CD14-positive monocyte (primary cell): ENCODE data around the gene GAS2L2. TPM values are rescaled to one million over a fixed set of nuclear protein-coding genes. Genes with fewer than 3 reads are reported as not detected.

Source experiments
- DNase-seq, 3 donors: peaks; one replicate each; pipeline ENCODE4 v3.0.0-alpha.2; 2011 to 2022
- H2AFZ ChIP-seq: 2 replicates; pipeline ENCODE4 v1.6.0; 2012; ENCODE audit warnings: mild to moderate bottlenecking, low read depth, low read length, inconsistent platforms; ENCODE audit not compliant: insufficient read depth, poor library complexity, severe bottlenecking
- H3K27ac ChIP-seq, 2 donors: 1 replicate in 1 of 2; 2 replicates in 1 of 2; pipeline ENCODE4 v1.5.1; 2012 to 2013; ENCODE audit warnings: low read length in 2 of 2, control low read depth in 1 of 2, inconsistent platforms in 1 of 2, low read depth in 1 of 2, mild to moderate bottlenecking in 1 of 2
- H3K27me3 ChIP-seq, 2 donors: one replicate each; pipeline versions ENCODE4 v1.6.0 to v1.6.1; 2011 to 2013; ENCODE audit warnings: low read length in 2 of 2; ENCODE audit not compliant: control insufficient read depth in 2 of 2, insufficient read depth in 2 of 2
- H3K36me3 ChIP-seq, 2 donors: replicated peaks in 1 of 2; 1 replicate in 1 of 2; 2 replicates in 1 of 2; pipeline versions ENCODE4 v1.5.1 to v1.6.1; 2012 to 2013; ENCODE audit warnings: low read length in 2 of 2, control low read depth in 1 of 2, inconsistent platforms in 1 of 2, mild to moderate bottlenecking in 1 of 2; ENCODE audit not compliant: insufficient read depth in 2 of 2, control insufficient read depth in 1 of 2
- H3K4me1 ChIP-seq, 2 donors: 1 replicate in 1 of 2; 2 replicates in 1 of 2; pipeline versions ENCODE4 v1.5.1 to v1.6.1; 2012 to 2013; ENCODE audit warnings: low read length in 2 of 2, control low read depth in 1 of 2, inconsistent platforms in 1 of 2, mild to moderate bottlenecking in 1 of 2, moderate library complexity in 1 of 2; ENCODE audit not compliant: insufficient read depth in 2 of 2, control insufficient read depth in 1 of 2
- H3K4me2 ChIP-seq: replicated peaks from 2 replicates; pipeline ENCODE3; 2012; ENCODE audit warnings: low read length, moderate library complexity, mild to moderate bottlenecking; ENCODE audit not compliant: poor library complexity, severe bottlenecking; ENCODE audit errors: extremely low read depth
- H3K4me3 ChIP-seq, 3 experiments: fragments of 200-600 bp in 1 of 3; sonication (generic) in 1 of 3; replicated peaks in 1 of 3; 1 replicate in 2 of 3; 2 replicates in 1 of 3; pipeline ENCODE4 v1.5.1; 2011 to 2013; ENCODE audit warnings: low read length in 3 of 3, mild to moderate bottlenecking in 3 of 3, control low read depth in 2 of 3, low read depth in 2 of 3, inconsistent platforms in 1 of 3, moderate library complexity in 1 of 3
- H3K79me2 ChIP-seq: 2 replicates; pipeline ENCODE4 v1.6.0; 2012; ENCODE audit warnings: mild to moderate bottlenecking, control low read depth, inconsistent platforms, low read length, moderate library complexity; ENCODE audit not compliant: insufficient read depth
- H3K9ac ChIP-seq: 2 replicates; pipeline ENCODE4 v1.6.0; 2017; ENCODE audit warnings: low read length, mild to moderate bottlenecking; ENCODE audit not compliant: insufficient read depth, poor library complexity, severe bottlenecking
- H3K9me3 ChIP-seq, 2 donors: replicated peaks in 1 of 2; 1 replicate in 1 of 2; 2 replicates in 1 of 2; pipeline versions ENCODE4 v1.5.1 to v1.6.1; 2012 to 2013; ENCODE audit warnings: low read length in 2 of 2, control low read depth in 1 of 2; ENCODE audit not compliant: control insufficient read depth in 1 of 2, insufficient read depth in 1 of 2
- H4K20me1 ChIP-seq: 2 replicates; pipeline ENCODE4 v1.6.0; 2012; ENCODE audit warnings: mild to moderate bottlenecking, low read length, control low read depth, moderate library complexity; ENCODE audit not compliant: insufficient read depth
- H3K27ac Mint-ChIP-seq, 7 donors: one replicate each; pipeline ENCODE4 v1.8.0; 2020; ENCODE audit warnings: mild to moderate bottlenecking in 7 of 7, mixed read lengths in 7 of 7, moderate library complexity in 6 of 7, inconsistent platforms in 2 of 7
- H3K27me3 Mint-ChIP-seq, 3 donors: one replicate each; pipeline ENCODE4 v1.8.0; 2021 to 2022; ENCODE audit warnings: low read depth in 3 of 3, mild to moderate bottlenecking in 3 of 3, mixed read lengths in 3 of 3, moderate library complexity in 3 of 3, inconsistent platforms in 1 of 3
- H3K36me3 Mint-ChIP-seq, 2 donors: one replicate each; pipeline ENCODE4 v1.8.0; 2020; ENCODE audit warnings: mixed read lengths in 2 of 2, inconsistent platforms in 1 of 2, mild to moderate bottlenecking in 1 of 2
- H3K4me1 Mint-ChIP-seq: one replicate; pipeline ENCODE4 v1.8.0; 2020; ENCODE audit warnings: mild to moderate bottlenecking, mixed read lengths
- H3K4me3 Mint-ChIP-seq, 2 donors: one replicate each; pipeline ENCODE4 v1.8.0; 2020; ENCODE audit warnings: mild to moderate bottlenecking in 2 of 2, mixed read lengths in 2 of 2, moderate library complexity in 1 of 2
- H3K9me3 Mint-ChIP-seq, 7 donors: one replicate each; pipeline ENCODE4 v1.8.0; 2020 to 2022; ENCODE audit warnings: mixed read lengths in 7 of 7, mild to moderate bottlenecking in 6 of 7, moderate library complexity in 6 of 7, inconsistent platforms in 2 of 7
- WGBS: methylation state at CpG from one replicate; pipeline ENCODE4 v1.1.5; 2013; ENCODE audit warnings: missing lambda C conversion rate; ENCODE audit not compliant: insufficient coverage; 5-methylcytosine and 5-hydroxymethylcytosine counted together
- intact Hi-C, 2 donors: fragments of 100-400 bp; cut with micrococcal nuclease; formaldehyde crosslinking; loops; one replicate each; pipeline versions ENCODE4 v1.15.0 to v1.15.1; 2023
- polyA plus RNA-seq, 3 donors: library from polyadenylated mRNA; depleted of rRNA in 1 of 3; unstranded in 2 of 3; stranded (reverse) in 1 of 3; fragments of 300-500 nt in 2 of 3; fragments of >200 nt in 1 of 3; fragmentation: Illumina TruSeq in 2 of 3; gene quantifications; 1 replicate in 2 of 3; 2 replicates in 1 of 3; pipeline ENCODE4 v1.2.3, GENCODE V29; 2012 to 2021
- TF ChIP-seq, protein P1 (sequence below): fragments of 200-600 bp; IDR thresholded peaks from one replicate; pipeline ENCODE4 v1.8.0; 2022; ENCODE audit warnings: antibody characterized with exemption, mild to moderate bottlenecking

The GAS2L2 gene
- polyA plus RNA-seq, 3 donors, result not detected

- Histone ChIP-seq H3K27ac (no peak overlapping the region), H3K4me3 (no peak overlapping the region), H3K79me2 (no peaks in the 10 kb centered on the region), H3K4me1 (peaks cover 4 to 7% of the 10 kb centered on the region in 2 donors), H3K36me3 (peaks cover 5 to 9% of the 10 kb centered on the region in 2 donors), H2AFZ (no peak overlapping the region), H3K9ac (no peak overlapping the region), H4K20me1 (no peaks in the 10 kb centered on the region), H3K9me3 (no peaks in the 10 kb centered on the region), H3K4me2 (no peak overlapping the region), H3K27me3 (peaks cover 5 to 23% of the 10 kb centered on the region in 2 donors)
- Mint-ChIP-seq H3K27me3 (peaks cover 26 to 34% (median 28%) of the 10 kb centered on the region in 3 donors), H3K4me1 (peaks cover 11% of the 10 kb centered on the region), H3K9me3 (peaks cover 0 to 3% (median 0%) of the 10 kb centered on the region in 7 donors), H3K27ac (no peak overlapping the region), H3K4me3 (peak overlapping the region in 1 of 2 donors; percentile 62), H3K36me3 (peaks cover 15 to 20% of the 10 kb centered on the region in 2 donors)
- intact Hi-C loops, result no loop called here
- TF ChIP-seq, protein P1, sequence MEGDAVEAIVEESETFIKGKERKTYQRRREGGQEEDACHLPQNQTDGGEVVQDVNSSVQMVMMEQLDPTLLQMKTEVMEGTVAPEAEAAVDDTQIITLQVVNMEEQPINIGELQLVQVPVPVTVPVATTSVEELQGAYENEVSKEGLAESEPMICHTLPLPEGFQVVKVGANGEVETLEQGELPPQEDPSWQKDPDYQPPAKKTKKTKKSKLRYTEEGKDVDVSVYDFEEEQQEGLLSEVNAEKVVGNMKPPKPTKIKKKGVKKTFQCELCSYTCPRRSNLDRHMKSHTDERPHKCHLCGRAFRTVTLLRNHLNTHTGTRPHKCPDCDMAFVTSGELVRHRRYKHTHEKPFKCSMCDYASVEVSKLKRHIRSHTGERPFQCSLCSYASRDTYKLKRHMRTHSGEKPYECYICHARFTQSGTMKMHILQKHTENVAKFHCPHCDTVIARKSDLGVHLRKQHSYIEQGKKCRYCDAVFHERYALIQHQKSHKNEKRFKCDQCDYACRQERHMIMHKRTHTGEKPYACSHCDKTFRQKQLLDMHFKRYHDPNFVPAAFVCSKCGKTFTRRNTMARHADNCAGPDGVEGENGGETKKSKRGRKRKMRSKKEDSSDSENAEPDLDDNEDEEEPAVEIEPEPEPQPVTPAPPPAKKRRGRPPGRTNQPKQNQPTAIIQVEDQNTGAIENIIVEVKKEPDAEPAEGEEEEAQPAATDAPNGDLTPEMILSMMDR, result no peak
- WGBS, result no CpG with 5 or more reads among the region's 1 CpG
- no peak for DNase-seq
These were observed 20.3 kb downstream of the GAS2L2 start for GRCh38 chr17:35732806-35733136.

- Histone ChIP-seq H3K27ac (no peak overlapping the region), H4K20me1 (no peaks in the 10 kb centered on the region), H3K27me3 (peaks cover 5 to 23% of the 10 kb centered on the region in 2 donors), H3K9ac (no peak overlapping the region), H3K79me2 (no peaks in the 10 kb centered on the region), H2AFZ (no peak overlapping the region), H3K9me3 (no peaks in the 10 kb centered on the region), H3K4me3 (no peak overlapping the region), H3K4me2 (no peak overlapping the region), H3K4me1 (peaks cover 4 to 7% of the 10 kb centered on the region in 2 donors), H3K36me3 (peaks cover 5 to 15% of the 10 kb centered on the region in 2 donors)
- H3K36me3 Mint-ChIP-seq, result peaks cover 19 to 24% of the 10 kb centered on the region in 2 donors
- H3K27ac Mint-ChIP-seq, result no peak overlapping the region
- peak overlapping the region in 1 of 2 donors; percentile 62 for H3K4me3 Mint-ChIP-seq
- intact Hi-C loops, result no loop called here
- peaks cover 11% of the 10 kb centered on the region for H3K4me1 Mint-ChIP-seq
- WGBS, result 30% methylated on average over 17 of the region's 47 CpGs
- DNase-seq, result no peak
- H3K9me3 Mint-ChIP-seq, result peaks cover 0 to 3% (median 0%) of the 10 kb centered on the region in 7 donors
- TF ChIP-seq, protein P1, result no peak
- H3K27me3 Mint-ChIP-seq, result peaks cover 26 to 34% (median 26%) of the 10 kb centered on the region in 3 donors
These were observed 20.9 kb downstream of the GAS2L2 start for GRCh38 chr17:35731917-35732805.
